OCI-LY7 (cell line): ENCODE results near the gene STK26. TPM values are rescaled to one million over a fixed set of nuclear protein-coding genes. Genes with fewer than 3 reads are reported as not detected.
"Not testable (repeated sequence)": the region's sequence is repeated elsewhere in the genome, so short reads cannot be mapped to it uniquely, and the experiment has no call there.

Source experiments
- BruUV-seq: library from RNA; stranded (reverse); fragments of 400-500 nt; replicated peaks from 2 replicates; lab custom pipeline; 2021; lab: Mats Ljungman, UMichigan
- CTCF ChIA-PET: fragments of 300-600 bp; sonication (Branson Sonifier 250); formaldehyde crosslinking; loops from one replicate; lab custom pipeline; 2022; ENCODE audit warnings: antibody characterized with exemption; ENCODE audit not compliant: unreplicated experiment; lab: Charles Lee
- POLR2A ChIA-PET: fragments of 300-600 bp; sonication (Branson Sonifier 250); formaldehyde crosslinking; loops from one replicate; lab custom pipeline; 2022; ENCODE audit warnings: antibody characterized with exemption; lab: Charles Lee
- DNase-seq: peaks from one replicate; pipeline ENCODE4 v3.0.0-alpha.2; 2015; ENCODE audit warnings: low spot score
- H2AFZ ChIP-seq: fragments of 200-600 bp; sonication (generic), shearing (Covaris generic); 2 replicates; pipeline ENCODE4 v1.6.1; 2014; ENCODE audit warnings: mild to moderate bottlenecking, antibody characterized with exemption, low read length, moderate library complexity
- H3K27ac ChIP-seq: fragments of 200-600 bp; sonication (generic); 2 replicates; pipeline ENCODE4 v1.5.1; 2014; ENCODE audit warnings: mixed run types, low read depth, mild to moderate bottlenecking, moderate library complexity, low read length, inconsistent platforms; ENCODE audit not compliant: poor library complexity, severe bottlenecking
- H3K36me3 ChIP-seq: fragments of 200-600 bp; sonication (generic); 2 replicates; pipeline ENCODE4 v1.6.1; 2014; ENCODE audit warnings: mild to moderate bottlenecking, antibody characterized with exemption, low read length, moderate library complexity, mixed read lengths; ENCODE audit not compliant: insufficient read depth
- H3K4me1 ChIP-seq: fragments of 200-600 bp; sonication (generic); 2 replicates; pipeline ENCODE4 v1.5.1; 2014; ENCODE audit warnings: mild to moderate bottlenecking, low read length; ENCODE audit not compliant: insufficient read depth, poor library complexity, severe bottlenecking
- H3K4me2 ChIP-seq: fragments of 200-600 bp; sonication (generic); 2 replicates; pipeline ENCODE4 v1.6.1; 2014; ENCODE audit warnings: mild to moderate bottlenecking, low read length
- H3K4me3 ChIP-seq: fragments of 200-600 bp; sonication (generic); 2 replicates; pipeline ENCODE4 v1.5.1; 2014; ENCODE audit warnings: mild to moderate bottlenecking, low read depth, low read length; ENCODE audit not compliant: poor library complexity, severe bottlenecking
- H3K79me2 ChIP-seq: fragments of 200-600 bp; sonication (generic); 2 replicates; pipeline ENCODE4 v1.6.1; 2016; ENCODE audit warnings: low read depth, mild to moderate bottlenecking, low read length, moderate library complexity, mixed read lengths; ENCODE audit not compliant: insufficient read depth
- H3K9me2 ChIP-seq: fragments of 200-600 bp; sonication (generic); 2 replicates; pipeline ENCODE4 v1.6.1; 2016; ENCODE audit warnings: mild to moderate bottlenecking, low read length, mixed read lengths; ENCODE audit not compliant: insufficient read depth
- H3K9me3 ChIP-seq: fragments of 200-600 bp; sonication (generic); 2 replicates; pipeline ENCODE4 v1.6.1; 2014; ENCODE audit warnings: mild to moderate bottlenecking, mixed run types, low read length, mixed read lengths
- H4K20me1 ChIP-seq: fragments of 200-600 bp; sonication (generic); 2 replicates; pipeline ENCODE4 v1.6.1; 2014; ENCODE audit warnings: mild to moderate bottlenecking, antibody characterized with exemption, low read length, moderate library complexity, mixed read lengths; ENCODE audit not compliant: insufficient read depth
- CTCF ChIP-seq: fragments of 200-600 bp; sonication (generic); conservative IDR thresholded peaks from 2 replicates; pipeline ENCODE4 v1.5.1; 2014; ENCODE audit warnings: mild to moderate bottlenecking, antibody characterized with exemption, low read length, moderate library complexity, mixed read lengths
- EZH2phosphoT487 ChIP-seq: fragments of 200-600 bp; sonication (generic); IDR thresholded peaks from 2 replicates; pipeline ENCODE4 v1.6.1; 2018; ENCODE audit warnings: low read depth, borderline replicate concordance, mild to moderate bottlenecking, mixed run types, antibody characterized with exemption, low read length, moderate library complexity, mixed read lengths
- intact Hi-C: fragments of 100-400 bp; cut with micrococcal nuclease; formaldehyde crosslinking; loops from one replicate; pipeline ENCODE4 v1.10.0; 2022; ENCODE audit not compliant: unreplicated experiment
- total RNA-seq, 2 experiments: library from RNA; depleted of rRNA in 1 of 2; stranded (reverse); fragments of >200 nt in 1 of 2; shearing (Covaris generic) in 1 of 2; gene quantifications; 2 replicates each; pipeline ENCODE4 v1.2.3, GENCODE V29; 2014 to 2022

Gene STK26
- total RNA-seq, 2 experiments from 2014 or later = 28.6 to 28.8 TPM

- Histone ChIP-seq H3K9me3 (no peaks in the 10 kb centered on the region), H3K4me2 (no peak overlapping the region), H3K9me2 (no peaks in the 10 kb centered on the region), H3K4me3 (no peak overlapping the region), H3K27ac (no peak overlapping the region), H3K36me3 (no peaks in the 10 kb centered on the region), H3K4me1 (no peaks in the 10 kb centered on the region), H2AFZ (no peak overlapping the region), H4K20me1 (no peaks in the 10 kb centered on the region), H3K79me2 (no peaks in the 10 kb centered on the region)
- no peak for DNase-seq
- TF ChIP-seq EZH2phosphoT487 (no peak), CTCF (no peak)
- ChIA-PET CTCF (no interaction called here), POLR2A (no interaction called here)
- no TSS peak for BruUV-seq
- intact Hi-C loops = loop anchor here (10.0 kb wide), 1 partner anchor 521 kb away; no protein-coding TSS in a partner anchor
These were observed 71.1 kb downstream of the STK26 start for GRCh38 chrX:132094164-132094563.

GRCh38 chrX:132098704-132099103 lies 75.6 kb downstream of the STK26 start:
- H3K4me1 ChIP-seq, H2AFZ ChIP-seq, H4K20me1 ChIP-seq, H3K4me2 ChIP-seq, H3K79me2 ChIP-seq, H3K4me3 ChIP-seq, CTCF ChIA-PET, BruUV-seq, H3K36me3 ChIP-seq, H3K9me3 ChIP-seq, H3K9me2 ChIP-seq, H3K27ac ChIP-seq, DNase-seq: not testable (repeated sequence)
- POLR2A ChIA-PET = interaction anchor here (0.6 kb wide), 1 partner anchor 506 kb away, joined by 3 read pairs; no protein-coding TSS in a partner anchor
- intact Hi-C loops = loop anchor here (10.0 kb wide), 1 partner anchor 516 kb away; no protein-coding TSS in a partner anchor

- BruUV-seq = no TSS peak
- DNase-seq = no peak
- TF ChIP-seq CTCF = no peak
- TF ChIP-seq EZH2phosphoT487 = no peak
- no peaks in the 10 kb centered on the region for H3K4me1 ChIP-seq
- no peak overlapping the region for H3K27ac ChIP-seq
- no peaks in the 10 kb centered on the region for H3K36me3 ChIP-seq
- H3K4me3 ChIP-seq = no peak overlapping the region
- H3K9me3 ChIP-seq = no peaks in the 10 kb centered on the region
- H4K20me1 ChIP-seq = no peaks in the 10 kb centered on the region
- H3K79me2 ChIP-seq = no peaks in the 10 kb centered on the region
- H3K4me2 ChIP-seq = no peak overlapping the region
- no peak overlapping the region for H2AFZ ChIP-seq
- intact Hi-C loops = no loop called here
- POLR2A ChIA-PET = no interaction called here
- no peaks in the 10 kb centered on the region for H3K9me2 ChIP-seq
- CTCF ChIA-PET = no interaction called here
These were observed 78.1 kb downstream of the STK26 start for GRCh38 chrX:132101206-132101605.
